Common myeloid progenitor, CD34-positive (primary cell): ENCODE results near the gene STAC2.

ENCODE experiments used
- CTCF ChIA-PET: fragments of 350-600 bp; sonication (Branson Sonifier 250); formaldehyde crosslinking; loops from one replicate; lab custom pipeline; 2021; ENCODE audit warnings: antibody characterized with exemption; lab: Charles Lee
- POLR2A ChIA-PET: fragments of 350-600 bp; sonication (Branson Sonifier 250); formaldehyde crosslinking; loops from one replicate; lab custom pipeline; 2021; ENCODE audit warnings: antibody characterized with exemption; lab: Charles Lee
- DNase-seq, 3 donors: peaks; one replicate each; pipeline versions ENCODE4 v3.0.0 to v3.0.0-alpha.2; 2013
- H3K27ac ChIP-seq, 2 experiments: 1 replicate in 1 of 2; 2 replicates in 1 of 2; pipeline ENCODE4 v1.7.0; 2013; ENCODE audit warnings: inconsistent platforms in 2 of 2, low read length in 2 of 2, mild to moderate bottlenecking in 2 of 2, low read depth in 1 of 2, moderate library complexity in 1 of 2; ENCODE audit not compliant: severe bottlenecking in 2 of 2, insufficient read depth in 1 of 2, poor library complexity in 1 of 2
- H3K27me3 ChIP-seq, 5 experiments: replicated peaks in 2 of 5; 1 replicate in 3 of 5; 2 replicates in 2 of 5; pipeline versions ENCODE4 v1.6.1 to v1.7.0; 2013; ENCODE audit warnings: low read length in 4 of 5, mild to moderate bottlenecking in 2 of 5, moderate library complexity in 2 of 5, inconsistent platforms in 1 of 5; ENCODE audit not compliant: insufficient read depth in 5 of 5, control insufficient read depth in 4 of 5
- H3K36me3 ChIP-seq, 4 experiments: 1 replicate in 2 of 4; 2 replicates in 2 of 4; pipeline versions ENCODE4 v1.6.1 to v1.7.0; 2013; ENCODE audit warnings: low read length in 3 of 4, control low read depth in 1 of 4, mild to moderate bottlenecking in 1 of 4; ENCODE audit not compliant: control insufficient read depth in 4 of 4, insufficient read depth in 4 of 4
- H3K4me1 ChIP-seq, 4 experiments: 1 replicate in 3 of 4; 2 replicates in 1 of 4; pipeline versions ENCODE4 v1.6.1 to v1.7.1; 2013; ENCODE audit warnings: low read length in 3 of 4, mild to moderate bottlenecking in 3 of 4, control low read depth in 1 of 4, inconsistent platforms in 1 of 4, moderate library complexity in 1 of 4; ENCODE audit not compliant: control insufficient read depth in 4 of 4, insufficient read depth in 4 of 4; ENCODE audit errors: control extremely low read depth in 1 of 4
- H3K4me3 ChIP-seq, 7 experiments: 1 replicate in 4 of 7; 2 replicates in 3 of 7; pipeline versions ENCODE4 v1.5.1 to v1.7.0; 2013; ENCODE audit warnings: mild to moderate bottlenecking in 7 of 7, low read length in 6 of 7, moderate library complexity in 6 of 7, inconsistent platforms in 2 of 7, low read depth in 2 of 7, control low read depth in 1 of 7; ENCODE audit not compliant: insufficient read depth in 4 of 7, control insufficient read depth in 1 of 7; ENCODE audit errors: extremely low read depth in 1 of 7
- H3K9me3 ChIP-seq, 5 experiments: 1 replicate in 4 of 5; 2 replicates in 1 of 5; pipeline versions ENCODE4 v1.6.1 to v1.7.1; 2013; ENCODE audit warnings: low read length in 4 of 5, mild to moderate bottlenecking in 2 of 5, inconsistent platforms in 1 of 5, low read depth in 1 of 5, moderate library complexity in 1 of 5; ENCODE audit not compliant: control insufficient read depth in 4 of 5, insufficient read depth in 2 of 5; ENCODE audit errors: control extremely low read depth in 1 of 5
- WGBS: methylation state at CpG from one replicate; pipeline ENCODE4 v1.1.5; 2013; ENCODE audit not compliant: insufficient coverage; 5-methylcytosine and 5-hydroxymethylcytosine counted together

The STAC2 gene

DNA sequence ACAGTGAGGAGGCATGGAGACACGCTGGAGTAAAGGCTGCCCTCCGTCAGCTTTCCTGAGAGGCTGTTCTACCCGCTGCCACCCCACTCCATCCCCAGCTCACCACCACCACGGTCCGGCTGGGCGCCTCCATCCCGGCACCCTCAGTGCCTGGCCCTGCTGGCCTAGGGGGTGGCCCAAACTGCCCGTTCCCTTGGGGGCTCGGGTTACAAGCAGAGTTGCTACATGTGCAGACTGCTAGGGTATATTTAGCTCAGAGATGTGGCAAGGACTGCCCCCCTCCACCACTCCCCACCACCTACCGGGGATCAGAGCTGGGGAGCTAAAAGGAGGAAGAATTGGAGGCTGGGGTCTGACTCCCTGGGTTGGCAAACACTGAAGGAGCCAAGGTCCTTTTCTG is 32.4 kb downstream of the STAC2 start:
- H3K36me3 ChIP-seq = peaks cover 3 to 26% (median 10%) of the 10 kb centered on the region in 4 experiments

DNA sequence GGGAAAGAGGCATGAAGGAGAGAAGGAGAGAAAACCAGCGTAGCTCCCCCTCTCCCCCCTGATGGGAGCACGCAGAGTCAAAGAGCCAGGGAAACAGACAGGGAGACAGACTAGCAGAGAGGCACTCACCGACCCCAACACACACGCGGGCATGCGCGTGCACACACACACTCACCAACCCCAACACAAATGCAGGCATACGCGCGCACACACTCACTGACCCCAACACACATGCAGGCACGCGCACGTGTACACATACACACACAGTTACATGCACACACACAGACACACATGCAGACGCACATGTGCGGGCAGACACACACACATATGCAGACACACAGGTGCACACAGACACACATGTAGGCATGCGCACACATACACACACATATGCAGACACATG is 32.8 kb downstream of the STAC2 start:
- no peak overlapping the region for H3K27ac ChIP-seq
- H3K9me3 ChIP-seq = no peaks in the 10 kb centered on the region
- DNase-seq = no peak
- POLR2A ChIA-PET = no interaction called here
- peaks cover 3 to 26% (median 10%) of the 10 kb centered on the region in 4 experiments for H3K36me3 ChIP-seq
- CTCF ChIA-PET = interaction anchor here (1.1 to 2.4 kb wide), 4 partner anchors 14 to 51 kb away, joined by 3 to 8 read pairs (median 6); no protein-coding TSS in a partner anchor
- WGBS = 98% methylated on average over 9 of the region's 16 CpGs
- no peak overlapping the region for H3K4me3 ChIP-seq
- no peaks in the 10 kb centered on the region for H3K27me3 ChIP-seq
- peaks cover 0 to 24% (median 21%) of the 10 kb centered on the region in 4 experiments for H3K4me1 ChIP-seq

More for the DNA sequence above, 32.4 kb downstream of the STAC2 start:
- H3K9me3 ChIP-seq = no peaks in the 10 kb centered on the region
- WGBS = 98% methylated on average over 6 of the region's 10 CpGs
- H3K27me3 ChIP-seq = no peaks in the 10 kb centered on the region
- no peak for DNase-seq
- no peak overlapping the region for H3K4me3 ChIP-seq
- H3K4me1 ChIP-seq = peaks cover 3 to 28% (median 25%) of the 10 kb centered on the region in 4 experiments
- no peak overlapping the region for H3K27ac ChIP-seq
- ChIA-PET POLR2A (no interaction called here), CTCF (interaction anchor here (2.4 kb wide), 1 partner anchor 19 kb away, joined by 8 read pairs; no protein-coding TSS in a partner anchor)

DNA sequence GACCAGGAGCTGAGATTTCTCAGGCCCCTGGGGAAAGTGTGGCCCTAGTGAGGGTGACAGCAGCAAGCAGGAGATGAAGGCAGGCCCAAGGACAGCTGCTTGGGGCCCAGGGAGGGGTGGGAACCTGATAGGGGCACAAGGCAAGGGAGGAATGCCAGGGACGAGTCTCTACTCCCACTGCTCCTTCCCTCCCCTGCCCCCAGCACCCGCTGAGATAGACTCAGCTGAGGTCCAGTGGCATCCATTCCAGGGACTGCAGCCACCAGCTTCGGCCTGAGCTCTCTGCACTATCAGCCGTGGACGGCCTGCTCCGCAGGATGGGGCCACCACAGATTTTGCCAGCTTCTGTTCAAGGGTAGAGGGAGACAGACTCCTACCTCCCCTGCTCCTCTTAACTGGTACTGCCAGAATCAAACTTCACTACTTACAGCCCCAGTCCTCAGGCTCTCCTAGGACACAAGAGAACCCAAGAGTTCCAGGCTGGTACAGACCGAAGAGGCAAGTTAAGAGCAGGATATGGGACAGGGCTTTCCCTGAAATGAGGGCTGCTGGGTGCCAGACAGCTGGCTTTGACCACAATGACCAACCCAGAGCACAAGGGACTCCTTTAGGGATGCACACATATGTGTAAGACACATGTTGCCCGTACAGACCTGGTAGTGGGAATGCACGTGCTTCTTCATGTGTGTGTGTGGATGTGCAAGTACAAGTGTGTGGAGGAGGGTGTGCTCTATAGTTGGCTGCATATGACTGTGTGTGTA is 33.8 kb downstream of the STAC2 start:
- no peak for DNase-seq
- H3K4me1 ChIP-seq = peaks cover 0 to 22% (median 20%) of the 10 kb centered on the region in 4 experiments
- no peak overlapping the region for H3K27ac ChIP-seq
- peaks cover 3 to 30% (median 14%) of the 10 kb centered on the region in 4 experiments for H3K36me3 ChIP-seq
- ChIA-PET POLR2A (no interaction called here), CTCF (interaction anchor here (0.9 to 2.4 kb wide), 6 partner anchors 15 to 52 kb away, joined by 3 to 8 read pairs (median 4); no protein-coding TSS in a partner anchor)
- no peaks in the 10 kb centered on the region for H3K27me3 ChIP-seq
- no peaks in the 10 kb centered on the region for H3K9me3 ChIP-seq
- H3K4me3 ChIP-seq = no peak overlapping the region
- 100% methylated on average over 5 of the region's 9 CpGs for WGBS

DNA sequence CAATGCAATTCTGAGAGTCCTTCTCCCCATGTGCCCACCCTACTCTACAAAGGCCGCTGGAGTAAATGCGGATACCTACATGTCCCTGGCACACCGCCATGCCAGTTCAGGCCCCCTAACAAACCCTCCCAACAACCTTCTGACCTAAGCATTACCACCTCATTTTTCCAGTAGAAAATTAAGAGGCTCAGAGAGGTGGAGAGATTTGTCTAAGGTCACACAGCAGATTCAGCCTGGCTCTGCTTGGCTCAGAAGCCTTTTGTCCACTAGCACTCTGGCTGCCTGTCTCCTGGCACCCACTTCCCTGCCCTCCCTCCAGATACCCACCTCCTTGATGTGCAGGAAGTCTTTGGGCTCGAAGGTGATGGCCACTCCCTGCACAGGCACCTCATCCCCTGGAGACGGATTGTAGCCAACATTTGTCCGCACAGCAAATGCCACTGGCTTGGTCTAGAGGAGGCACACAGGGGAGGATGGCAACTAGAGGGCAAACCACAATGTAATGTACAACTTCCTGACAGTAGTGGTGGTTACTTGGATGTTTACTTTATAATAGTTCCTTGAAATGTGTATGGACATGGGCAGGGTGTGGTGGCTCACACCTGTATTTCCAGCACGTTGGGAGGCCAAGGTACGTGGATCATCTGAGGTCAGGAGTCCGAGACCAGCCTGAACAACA is 38.5 kb downstream of the STAC2 start:
- Histone ChIP-seq H3K27ac (no peak overlapping the region), H3K4me1 (peaks cover 0 to 5% (median 3%) of the 10 kb centered on the region in 4 experiments), H3K9me3 (no peaks in the 10 kb centered on the region), H3K27me3 (no peaks in the 10 kb centered on the region), H3K36me3 (peaks cover 5 to 50% (median 29%) of the 10 kb centered on the region in 4 experiments), H3K4me3 (no peak overlapping the region)
- WGBS = 86% methylated on average over 8 of the region's 9 CpGs
- ChIA-PET POLR2A (no interaction called here), CTCF (interaction anchor here (1.0 to 1.5 kb wide), 2 partner anchors 23 to 119 kb away, joined by 3 read pairs; no protein-coding TSS in a partner anchor)
- DNase-seq = no peak

DNA sequence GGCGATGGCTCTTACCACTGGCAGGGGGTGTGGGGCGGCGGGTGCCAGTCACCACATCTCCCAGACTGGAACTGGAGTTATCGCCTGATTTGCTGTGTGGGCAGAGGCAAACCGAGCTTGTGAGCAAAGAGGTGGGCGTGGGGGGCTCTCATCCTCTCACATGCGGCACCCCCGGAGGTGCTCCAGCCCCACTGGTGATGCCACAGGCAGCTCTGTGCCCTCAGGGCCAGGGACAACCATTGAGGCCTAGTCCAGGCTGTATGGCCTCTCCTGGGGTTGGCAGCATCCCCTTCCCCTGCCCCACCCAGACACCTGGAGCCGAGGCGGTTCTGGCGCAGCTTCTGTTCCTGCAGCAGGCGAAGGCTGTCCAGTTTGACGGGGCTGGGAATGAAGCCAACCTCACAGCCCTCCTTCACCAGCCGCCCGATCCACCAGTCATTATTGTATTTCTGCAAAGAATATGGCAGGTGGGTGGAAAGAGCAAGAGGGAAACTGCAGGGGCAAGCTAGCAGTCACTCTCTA is 39.2 kb downstream of the STAC2 start:
- no peak overlapping the region for H3K4me3 ChIP-seq

DNA sequence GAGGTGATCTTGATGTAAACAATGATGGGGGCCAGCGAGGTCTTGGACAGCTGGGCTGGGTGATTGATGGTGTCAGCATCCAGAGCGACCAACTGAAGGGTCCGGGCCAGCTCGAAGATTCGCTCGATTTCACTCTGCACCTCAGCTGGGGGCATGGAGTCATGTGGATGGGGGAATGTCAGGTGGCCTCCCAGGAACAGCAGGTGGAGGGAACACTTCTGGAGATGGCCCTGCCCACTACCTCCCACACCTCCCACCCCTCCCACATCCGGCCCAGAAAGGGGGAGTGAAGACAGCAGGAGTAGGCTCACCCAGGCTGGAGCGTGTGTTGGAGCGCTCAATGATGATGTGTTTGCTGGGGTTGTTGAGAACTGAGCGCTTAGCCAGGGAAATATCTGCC is 42.0 kb downstream of the STAC2 start:
- H3K36me3 ChIP-seq = peaks cover 5 to 39% (median 22%) of the 10 kb centered on the region in 4 experiments
- no peak for DNase-seq
- ChIA-PET POLR2A (no interaction called here), CTCF (interaction anchor here (0.8 to 2.7 kb wide), 6 partner anchors 9 to 19 kb away, joined by 3 to 14 read pairs (median 5); partner anchors contain the start of gene ARL5C)
- H3K9me3 ChIP-seq = no peaks in the 10 kb centered on the region
- no peaks in the 10 kb centered on the region for H3K27me3 ChIP-seq
- H3K27ac ChIP-seq = no peak overlapping the region
- H3K4me3 ChIP-seq = no peak overlapping the region
- WGBS = 100% methylated on average over 1 of the region's 10 CpGs
- peaks cover 0 to 5% (median 3%) of the 10 kb centered on the region in 4 experiments for H3K4me1 ChIP-seq

More for the DNA sequence above, 39.2 kb downstream of the STAC2 start:
- WGBS = 100% methylated on average over 9 of the region's 15 CpGs
- Histone ChIP-seq H3K36me3 (peaks cover 5 to 44% (median 26%) of the 10 kb centered on the region in 4 experiments), H3K27ac (no peak overlapping the region), H3K9me3 (no peaks in the 10 kb centered on the region), H3K27me3 (no peaks in the 10 kb centered on the region), H3K4me1 (peaks cover 0 to 5% (median 3%) of the 10 kb centered on the region in 4 experiments)
- ChIA-PET POLR2A (no interaction called here), CTCF (interaction anchor here (0.9 to 1.5 kb wide), 3 partner anchors 22 to 118 kb away, joined by 3 read pairs; no protein-coding TSS in a partner anchor)
- no peak for DNase-seq
